ENCODE data around the gene USP17L26. TPM values are rescaled to one million over a fixed set of nuclear protein-coding genes. Genes with fewer than 3 reads are reported as not detected.
"Not testable (repeated sequence)": the region's sequence is repeated elsewhere in the genome, so short reads cannot be mapped to it uniquely, and the experiment has no call there.

USP17L26 gene, protein sequence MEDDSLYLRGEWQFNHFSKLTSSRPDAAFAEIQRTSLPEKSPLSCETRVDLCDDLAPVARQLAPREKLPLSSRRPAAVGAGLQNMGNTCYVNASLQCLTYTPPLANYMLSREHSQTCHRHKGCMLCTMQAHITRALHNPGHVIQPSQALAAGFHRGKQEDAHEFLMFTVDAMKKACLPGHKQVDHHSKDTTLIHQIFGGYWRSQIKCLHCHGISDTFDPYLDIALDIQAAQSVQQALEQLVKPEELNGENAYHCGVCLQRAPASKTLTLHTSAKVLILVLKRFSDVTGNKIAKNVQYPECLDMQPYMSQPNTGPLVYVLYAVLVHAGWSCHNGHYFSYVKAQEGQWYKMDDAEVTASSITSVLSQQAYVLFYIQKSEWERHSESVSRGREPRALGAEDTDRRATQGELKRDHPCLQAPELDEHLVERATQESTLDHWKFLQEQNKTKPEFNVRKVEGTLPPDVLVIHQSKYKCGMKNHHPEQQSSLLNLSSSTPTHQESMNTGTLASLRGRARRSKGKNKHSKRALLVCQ
- total RNA-seq, result not detected in 2 replicates
- polyA plus RNA-seq, result not detected in 2 replicates

DNA sequence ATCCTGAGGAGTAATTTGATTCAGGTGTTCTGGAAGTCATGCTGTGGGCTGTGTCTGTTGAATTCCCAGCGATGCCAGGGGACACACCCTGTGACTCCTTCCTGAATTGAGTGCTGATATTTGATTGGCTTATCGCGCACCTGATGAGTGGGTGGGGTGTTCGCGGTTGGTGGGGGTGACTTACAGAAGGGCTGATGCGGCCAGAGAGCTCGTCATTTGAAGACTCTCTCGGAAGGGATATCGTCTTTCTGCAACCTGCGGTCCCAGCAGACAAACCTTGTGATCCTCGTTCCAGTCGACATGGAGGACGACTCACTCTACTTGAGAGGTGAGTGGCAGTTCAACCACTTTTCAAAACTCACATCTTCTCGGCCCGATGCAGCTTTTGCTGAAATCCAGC, at the start of gene USP17L26:
Gene USP17L26, plus strand, starts transcription at position 301 of the 400 bp plus-strand sequence. Its CDS starts 0 bp downstream, at position 301.
- not testable (repeated sequence) for H3K4me1 ChIP-seq (ENCODE audit: insufficient read depth); H3K4me2 ChIP-seq; H3K27me3 ChIP-seq; H3K9me2 ChIP-seq (replicated peaks; ENCODE audit: insufficient read depth); H3K36me3 ChIP-seq (replicated peaks; ENCODE audit: insufficient read depth, low read depth); H3K27ac ChIP-seq; H2AFZ ChIP-seq; DNase-seq (ENCODE audit: low spot score); H3K9me3 ChIP-seq (ENCODE audit: low read depth); H4K20me1 ChIP-seq (ENCODE audit: insufficient read depth, poor library complexity, severe bottlenecking); H3K79me2 ChIP-seq; H3K4me3 ChIP-seq
- no CpG with 5 or more reads among the region's 15 CpGs for WGBS (ENCODE audit: low lambda C conversion rate, missing lambda C conversion rate)

DNA sequence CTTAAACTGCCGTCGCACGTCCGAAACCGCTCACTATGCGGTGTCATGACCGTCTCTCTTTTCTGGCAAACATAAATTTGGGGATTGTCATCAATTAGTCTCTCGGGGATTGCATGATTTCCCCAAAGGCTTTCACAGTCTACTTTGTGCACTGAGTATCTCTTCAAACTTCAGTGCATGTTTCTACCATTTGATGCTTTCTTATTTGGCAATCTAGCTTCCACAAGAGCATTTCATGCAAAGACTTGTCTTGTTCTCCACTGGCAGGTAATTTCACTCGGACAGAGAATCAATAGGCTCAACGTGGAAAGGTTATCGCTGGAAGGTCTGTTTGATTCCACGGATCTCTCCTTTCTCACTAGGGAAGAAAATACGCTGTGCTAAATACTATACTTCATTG, 10.3 kb upstream of the USP17L26 start:
- not testable (repeated sequence) for H3K27me3 ChIP-seq; H3K27ac ChIP-seq; H3K4me2 ChIP-seq; H2AFZ ChIP-seq; H3K79me2 ChIP-seq; H3K9me3 ChIP-seq (ENCODE audit: low read depth); H4K20me1 ChIP-seq (ENCODE audit: insufficient read depth, poor library complexity, severe bottlenecking); DNase-seq (ENCODE audit: low spot score); H3K4me1 ChIP-seq (ENCODE audit: insufficient read depth); H3K36me3 ChIP-seq (replicated peaks; ENCODE audit: insufficient read depth, low read depth); H3K9me2 ChIP-seq (replicated peaks; ENCODE audit: insufficient read depth); H3K4me3 ChIP-seq
- WGBS (ENCODE audit: low lambda C conversion rate, missing lambda C conversion rate), result 78% methylated on average over 4 of the region's 13 CpGs

DNA sequence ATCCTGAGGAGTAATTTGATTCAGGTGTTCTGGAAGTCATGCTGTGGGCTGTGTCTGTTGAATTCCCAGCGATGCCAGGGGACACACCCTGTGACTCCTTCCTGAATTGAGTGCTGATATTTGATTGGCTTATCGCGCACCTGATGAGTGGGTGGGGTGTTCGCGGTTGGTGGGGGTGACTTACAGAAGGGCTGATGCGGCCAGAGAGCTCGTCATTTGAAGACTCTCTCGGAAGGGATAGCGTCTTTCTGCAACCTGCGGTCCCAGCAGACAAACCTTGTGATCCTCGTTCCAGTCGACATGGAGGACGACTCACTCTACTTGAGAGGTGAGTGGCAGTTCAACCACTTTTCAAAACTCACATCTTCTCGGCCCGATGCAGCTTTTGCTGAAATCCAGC, 9.6 kb upstream of the USP17L26 start, which contains the start of gene USP17L24:
Gene USP17L24, plus strand, starts transcription at position 301 of the 400 bp plus-strand sequence. Its CDS starts 0 bp downstream, at position 301.
- not testable (repeated sequence) for H3K4me1 ChIP-seq (ENCODE audit: insufficient read depth); H3K79me2 ChIP-seq; H4K20me1 ChIP-seq (ENCODE audit: insufficient read depth, poor library complexity, severe bottlenecking); H2AFZ ChIP-seq; H3K27me3 ChIP-seq; DNase-seq (ENCODE audit: low spot score); H3K36me3 ChIP-seq (replicated peaks; ENCODE audit: insufficient read depth, low read depth); H3K4me2 ChIP-seq; H3K4me3 ChIP-seq; H3K27ac ChIP-seq; H3K9me2 ChIP-seq (replicated peaks; ENCODE audit: insufficient read depth); H3K9me3 ChIP-seq (ENCODE audit: low read depth)
- WGBS (ENCODE audit: low lambda C conversion rate, missing lambda C conversion rate), result no CpG with 5 or more reads among the region's 15 CpGs

DNA sequence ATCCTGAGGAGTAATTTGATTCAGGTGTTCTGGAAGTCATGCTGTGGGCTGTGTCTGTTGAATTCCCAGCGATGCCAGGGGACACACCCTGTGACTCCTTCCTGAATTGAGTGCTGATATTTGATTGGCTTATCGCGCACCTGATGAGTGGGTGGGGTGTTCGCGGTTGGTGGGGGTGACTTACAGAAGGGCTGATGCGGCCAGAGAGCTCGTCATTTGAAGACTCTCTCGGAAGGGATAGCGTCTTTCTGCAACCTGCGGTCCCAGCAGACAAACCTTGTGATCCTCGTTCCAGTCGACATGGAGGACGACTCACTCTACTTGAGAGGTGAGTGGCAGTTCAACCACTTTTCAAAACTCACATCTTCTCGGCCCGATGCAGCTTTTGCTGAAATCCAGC, 4.8 kb upstream of the USP17L26 start, which contains the start of gene USP17L25:
Gene USP17L25, plus strand, starts transcription at position 301 of the 400 bp plus-strand sequence. Its CDS starts 0 bp downstream, at position 301.
- not testable (repeated sequence) for H3K4me3 ChIP-seq

DNA sequence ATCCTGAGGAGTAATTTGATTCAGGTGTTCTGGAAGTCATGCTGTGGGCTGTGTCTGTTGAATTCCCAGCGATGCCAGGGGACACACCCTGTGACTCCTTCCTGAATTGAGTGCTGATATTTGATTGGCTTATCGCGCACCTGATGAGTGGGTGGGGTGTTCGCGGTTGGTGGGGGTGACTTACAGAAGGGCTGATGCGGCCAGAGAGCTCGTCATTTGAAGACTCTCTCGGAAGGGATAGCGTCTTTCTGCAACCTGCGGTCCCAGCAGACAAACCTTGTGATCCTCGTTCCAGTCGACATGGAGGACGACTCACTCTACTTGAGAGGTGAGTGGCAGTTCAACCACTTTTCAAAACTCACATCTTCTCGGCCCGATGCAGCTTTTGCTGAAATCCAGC, 4.6 kb downstream of the USP17L26 start, which contains the start of gene USP17L5:
Gene USP17L5, plus strand, starts transcription at position 301 of the 400 bp plus-strand sequence. Its CDS starts 0 bp downstream, at position 301.
- no CpG with 5 or more reads among the region's 15 CpGs for WGBS (ENCODE audit: low lambda C conversion rate, missing lambda C conversion rate)
- DNase-seq (ENCODE audit: low spot score); H3K4me3 ChIP-seq; H3K9me2 ChIP-seq (replicated peaks; ENCODE audit: insufficient read depth); H4K20me1 ChIP-seq (ENCODE audit: insufficient read depth, poor library complexity, severe bottlenecking); H3K27me3 ChIP-seq; H3K4me1 ChIP-seq (ENCODE audit: insufficient read depth); H3K4me2 ChIP-seq; H3K79me2 ChIP-seq; H2AFZ ChIP-seq; H3K9me3 ChIP-seq (ENCODE audit: low read depth); H3K36me3 ChIP-seq (replicated peaks; ENCODE audit: insufficient read depth, low read depth); H3K27ac ChIP-seq: not testable (repeated sequence)

More for the DNA sequence above, 4.8 kb upstream of the USP17L26 start, which contains the start of gene USP17L25:
- H3K79me2 ChIP-seq; H4K20me1 ChIP-seq (ENCODE audit: insufficient read depth, poor library complexity, severe bottlenecking); H3K4me1 ChIP-seq (ENCODE audit: insufficient read depth); H2AFZ ChIP-seq; H3K4me2 ChIP-seq; H3K36me3 ChIP-seq (replicated peaks; ENCODE audit: insufficient read depth, low read depth); H3K9me2 ChIP-seq (replicated peaks; ENCODE audit: insufficient read depth); H3K27me3 ChIP-seq; H3K27ac ChIP-seq; H3K9me3 ChIP-seq (ENCODE audit: low read depth); DNase-seq (ENCODE audit: low spot score): not testable (repeated sequence)
- no CpG with 5 or more reads among the region's 15 CpGs for WGBS (ENCODE audit: low lambda C conversion rate, missing lambda C conversion rate)

DNA sequence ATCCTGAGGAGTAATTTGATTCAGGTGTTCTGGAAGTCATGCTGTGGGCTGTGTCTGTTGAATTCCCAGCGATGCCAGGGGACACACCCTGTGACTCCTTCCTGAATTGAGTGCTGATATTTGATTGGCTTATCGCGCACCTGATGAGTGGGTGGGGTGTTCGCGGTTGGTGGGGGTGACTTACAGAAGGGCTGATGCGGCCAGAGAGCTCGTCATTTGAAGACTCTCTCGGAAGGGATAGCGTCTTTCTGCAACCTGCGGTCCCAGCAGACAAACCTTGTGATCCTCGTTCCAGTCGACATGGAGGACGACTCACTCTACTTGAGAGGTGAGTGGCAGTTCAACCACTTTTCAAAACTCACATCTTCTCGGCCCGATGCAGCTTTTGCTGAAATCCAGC, 9.4 kb downstream of the USP17L26 start, which contains the start of gene USP17L27:
Gene USP17L27, plus strand, starts transcription at position 301 of the 400 bp plus-strand sequence. Its CDS starts 0 bp downstream, at position 301.
- WGBS (ENCODE audit: low lambda C conversion rate, missing lambda C conversion rate), result no CpG with 5 or more reads among the region's 15 CpGs
- H3K4me1 ChIP-seq (ENCODE audit: insufficient read depth); H3K27me3 ChIP-seq; H3K4me3 ChIP-seq; H3K36me3 ChIP-seq (replicated peaks; ENCODE audit: insufficient read depth, low read depth); H3K27ac ChIP-seq; H4K20me1 ChIP-seq (ENCODE audit: insufficient read depth, poor library complexity, severe bottlenecking); H3K4me2 ChIP-seq; H2AFZ ChIP-seq; DNase-seq (ENCODE audit: low spot score); H3K9me3 ChIP-seq (ENCODE audit: low read depth); H3K9me2 ChIP-seq (replicated peaks; ENCODE audit: insufficient read depth); H3K79me2 ChIP-seq: not testable (repeated sequence)

DNA sequence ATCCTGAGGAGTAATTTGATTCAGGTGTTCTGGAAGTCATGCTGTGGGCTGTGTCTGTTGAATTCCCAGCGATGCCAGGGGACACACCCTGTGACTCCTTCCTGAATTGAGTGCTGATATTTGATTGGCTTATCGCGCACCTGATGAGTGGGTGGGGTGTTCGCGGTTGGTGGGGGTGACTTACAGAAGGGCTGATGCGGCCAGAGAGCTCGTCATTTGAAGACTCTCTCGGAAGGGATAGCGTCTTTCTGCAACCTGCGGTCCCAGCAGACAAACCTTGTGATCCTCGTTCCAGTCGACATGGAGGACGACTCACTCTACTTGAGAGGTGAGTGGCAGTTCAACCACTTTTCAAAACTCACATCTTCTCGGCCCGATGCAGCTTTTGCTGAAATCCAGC, 14.1 kb downstream of the USP17L26 start, which contains the start of gene USP17L28:
Gene USP17L28, plus strand, starts transcription at position 301 of the 400 bp plus-strand sequence. Its CDS starts 0 bp downstream, at position 301.
- DNase-seq (ENCODE audit: low spot score); H4K20me1 ChIP-seq (ENCODE audit: insufficient read depth, poor library complexity, severe bottlenecking); H3K4me1 ChIP-seq (ENCODE audit: insufficient read depth); H3K27ac ChIP-seq; H3K4me3 ChIP-seq; H3K27me3 ChIP-seq; H3K36me3 ChIP-seq (replicated peaks; ENCODE audit: insufficient read depth, low read depth); H3K9me3 ChIP-seq (ENCODE audit: low read depth); H3K4me2 ChIP-seq; H3K9me2 ChIP-seq (replicated peaks; ENCODE audit: insufficient read depth); H2AFZ ChIP-seq; H3K79me2 ChIP-seq: not testable (repeated sequence)
- no CpG with 5 or more reads among the region's 15 CpGs for WGBS (ENCODE audit: low lambda C conversion rate, missing lambda C conversion rate)

DNA sequence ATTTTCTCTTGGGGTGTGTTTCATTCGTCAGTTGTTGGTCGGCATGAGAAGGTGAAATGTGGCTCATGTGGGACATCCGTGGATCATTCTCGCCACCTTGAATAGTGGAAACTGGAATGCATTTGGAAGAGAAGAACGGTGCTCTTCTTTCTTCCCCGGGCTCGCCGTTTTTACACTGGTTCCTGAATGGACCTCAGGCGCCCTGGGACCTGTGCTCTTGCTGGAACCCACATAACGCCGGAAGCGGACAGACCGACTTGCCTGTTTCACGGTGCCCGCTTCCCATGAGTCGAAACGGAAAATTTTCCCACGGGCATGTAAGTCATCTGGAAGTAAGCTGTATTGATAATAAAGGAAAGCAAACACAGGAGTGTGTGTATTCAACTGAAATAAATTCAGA, 16.4 kb downstream of the USP17L26 start:
- H3K4me3 ChIP-seq; H4K20me1 ChIP-seq (ENCODE audit: insufficient read depth, poor library complexity, severe bottlenecking); DNase-seq (ENCODE audit: low spot score); H3K36me3 ChIP-seq (replicated peaks; ENCODE audit: insufficient read depth, low read depth); H3K9me3 ChIP-seq (ENCODE audit: low read depth); H2AFZ ChIP-seq; H3K4me2 ChIP-seq; H3K4me1 ChIP-seq (ENCODE audit: insufficient read depth); H3K79me2 ChIP-seq; H3K9me2 ChIP-seq (replicated peaks; ENCODE audit: insufficient read depth); H3K27ac ChIP-seq; H3K27me3 ChIP-seq: not testable (repeated sequence)
- no CpG with 5 or more reads among the region's 18 CpGs for whole genome bisulfite sequencing (ENCODE audit: low lambda C conversion rate, missing lambda C conversion rate)

Data from hepatocyte (in vitro differentiated cells).